ENCODE results near the gene NRSN2. TPM values are rescaled to one million over a fixed set of nuclear protein-coding genes. Genes with fewer than 3 reads are reported as not detected.

NRSN2 gene
- total and polyA plus RNA-seq, 12 donors: 12.1 to 53.9 (median 20.0) TPM

GRCh38 chr20:402898-403581, 56.1 kb downstream of the NRSN2 start:
- H3K9me3 ChIP-seq: no peaks in the 10 kb centered on the region
- no peak for DNase-seq
- H3K27ac ChIP-seq: no peak overlapping the region
- no peak for TF ChIP-seq CTCF (IDR thresholded peaks at IDR 0.05)
- peaks cover 0 to under 1% (median 0%) of the 10 kb centered on the region in 9 donors for H3K36me3 ChIP-seq
- 95 to 96% methylated on average over 6 of the region's 6 CpGs for WGBS, 2 donors
- no peaks in the 10 kb centered on the region for H3K27me3 ChIP-seq
- intact Hi-C loops (cut with DNase I): loop anchor here in 4 of 10 donors (10.0 kb wide), 3 partner anchors 48 to 72 kb away; partner anchors contain the start of gene TBC1D20 (in 1 of the 4)
- ATAC-seq: no peak
- H3K4me1 ChIP-seq: peaks cover 0 to 9% (median 0%) of the 10 kb centered on the region in 9 donors
- no peak overlapping the region for H3K4me3 ChIP-seq

- no peak overlapping the region for H3K27ac ChIP-seq
- intact Hi-C loops (cut with DNase I): loop anchor here in 4 of 10 donors (10.0 kb wide), 3 partner anchors 49 to 71 kb away; partner anchors contain the start of gene TBC1D20 (in 1 of the 4)
- no peaks in the 10 kb centered on the region for H3K27me3 ChIP-seq
- no peak overlapping the region for H3K4me3 ChIP-seq
- TF ChIP-seq CTCF (IDR thresholded peaks at IDR 0.05): no peak
- H3K4me1 ChIP-seq: peaks cover 0 to 9% (median 4%) of the 10 kb centered on the region in 9 donors
- H3K36me3 ChIP-seq: no peaks in the 10 kb centered on the region
- DNase-seq (no peak), ATAC-seq (no peak)
- 96 to 98% methylated on average over 3 of the region's 3 CpGs for WGBS, 2 donors
- no peaks in the 10 kb centered on the region for H3K9me3 ChIP-seq
These were observed 56.7 kb downstream of the NRSN2 start for GRCh38 chr20:403582-403957.

GRCh38 chr20:404088-404487, 57.2 kb downstream of the NRSN2 start:
- Histone ChIP-seq H3K4me1 (peaks cover 1 to 14% (median 5%) of the 10 kb centered on the region in 9 donors), H3K27ac (no peak overlapping the region), H3K36me3 (no peaks in the 10 kb centered on the region), H3K27me3 (no peaks in the 10 kb centered on the region), H3K9me3 (no peaks in the 10 kb centered on the region), H3K4me3 (no peak overlapping the region)
- no peak for ATAC-seq
- no peak for TF ChIP-seq CTCF (IDR thresholded peaks at IDR 0.05)
- no peak for DNase-seq
- intact Hi-C loops (cut with DNase I): loop anchor here in 4 of 10 donors (10.0 kb wide), 3 partner anchors 49 to 71 kb away; partner anchors contain the start of gene TBC1D20 (in 1 of the 4)
- 84 to 96% methylated on average over 4 of the region's 4 CpGs for WGBS, 2 donors

Other genes starting within 250 kb of the NRSN2 start
- not detected for gene DEFB126, start 204.5 kb upstream of the NRSN2 start, total RNA-seq
- gene DEFB126, start 204.5 kb upstream of the NRSN2 start, polyA plus RNA-seq: not detected
- not detected for gene DEFB127, start 189.7 kb upstream of the NRSN2 start, total RNA-seq
- gene DEFB127, start 189.7 kb upstream of the NRSN2 start, polyA plus RNA-seq: not detected
- not detected for gene DEFB128, start 157.4 kb upstream of the NRSN2 start, total RNA-seq
- gene DEFB128, start 157.4 kb upstream of the NRSN2 start, polyA plus RNA-seq: not detected
- not detected for gene DEFB129, start 119.9 kb upstream of the NRSN2 start, total RNA-seq
- gene DEFB129, start 119.9 kb upstream of the NRSN2 start, polyA plus RNA-seq: not detected
- under 1 TPM in 2 of 10 donors, not detected in 8; 0.12 to 0.30 TPM for gene DEFB132, start 89.4 kb upstream of the NRSN2 start, total RNA-seq
- not detected for gene DEFB132, start 89.4 kb upstream of the NRSN2 start, polyA plus RNA-seq
- gene C20orf96, start 56.4 kb upstream of the NRSN2 start, total RNA-seq: 1 to 10 TPM; 3.1 to 5.5 (median 4.5) TPM
- gene C20orf96, start 56.4 kb upstream of the NRSN2 start, polyA plus RNA-seq: 1 to 10 TPM; 3.5 to 4.1 TPM
- 10 to 100 TPM in 7 of 10 donors, 1 to 10 TPM in 3; 8.2 to 12.8 (median 10.7) TPM for gene ZCCHC3, start 49.5 kb upstream of the NRSN2 start, total RNA-seq
- 10 to 100 TPM in 1 of 2 donors, 1 to 10 TPM in 1; 7.7 to 10.8 TPM for gene ZCCHC3, start 49.5 kb upstream of the NRSN2 start, polyA plus RNA-seq
- gene SOX12, start 21.6 kb upstream of the NRSN2 start, total RNA-seq: 10 to 100 TPM in 6 of 10 donors, 1 to 10 TPM in 4; 7.2 to 16.5 (median 10.9) TPM
- 1 to 10 TPM; 4.5 to 5.2 TPM for gene SOX12, start 21.6 kb upstream of the NRSN2 start, polyA plus RNA-seq
- gene TRIB3, start 33.6 kb downstream of the NRSN2 start, total RNA-seq: 1 to 10 TPM in 7 of 10 donors, under 1 TPM in 3; 0.33 to 4.3 (median 1.1) TPM
- 10 to 100 TPM in 1 of 2 donors, 1 to 10 TPM in 1; 1.4 to 10.6 TPM for gene TRIB3, start 33.6 kb downstream of the NRSN2 start, polyA plus RNA-seq
- 10 to 100 TPM; 32.0 to 74.2 (median 41.4) TPM for gene RBCK1, start 61.2 kb downstream of the NRSN2 start, total RNA-seq
- 10 to 100 TPM; 57.9 to 86.8 TPM for gene RBCK1, start 61.2 kb downstream of the NRSN2 start, polyA plus RNA-seq
- gene TBC1D20, start 115.4 kb downstream of the NRSN2 start, total RNA-seq: 10 to 100 TPM; 20.3 to 28.2 (median 23.5) TPM
- gene TBC1D20, start 115.4 kb downstream of the NRSN2 start, polyA plus RNA-seq: 10 to 100 TPM; 12.9 to 16.7 TPM
- 100 to 1,000 TPM; 111 to 137 (median 129) TPM for gene CSNK2A1, start 196.7 kb downstream of the NRSN2 start, total RNA-seq
- gene CSNK2A1, start 196.7 kb downstream of the NRSN2 start, polyA plus RNA-seq: 10 to 100 TPM; 21.4 to 38.2 TPM